Rectal smooth muscle tissue (tissue), 1 donor: Measurements from ENCODE around the gene OR2T10.

Experiments used
- H3K27ac ChIP-seq: one replicate; pipeline ENCODE4 v1.7.0; 2013; ENCODE audit warnings: low read depth, low read length, inconsistent platforms
- H3K27me3 ChIP-seq: one replicate; pipeline ENCODE4 v1.7.0; 2013; ENCODE audit warnings: low read length; ENCODE audit not compliant: control insufficient read depth, insufficient read depth
- H3K36me3 ChIP-seq: one replicate; pipeline ENCODE4 v1.7.0; 2013; ENCODE audit warnings: low read length; ENCODE audit not compliant: control insufficient read depth, insufficient read depth
- H3K4me1 ChIP-seq: one replicate; pipeline ENCODE4 v1.7.0; 2013; ENCODE audit warnings: low read length; ENCODE audit not compliant: control insufficient read depth, insufficient read depth
- H3K4me3 ChIP-seq: one replicate; pipeline ENCODE4 v1.7.0; 2013; ENCODE audit warnings: low read length
- H3K9ac ChIP-seq: one replicate; pipeline ENCODE4 v1.7.0; 2013; ENCODE audit warnings: low read length

The OR2T10 gene

GRCh38 chr1:248625166-248625565 lies 27.7 kb upstream of the OR2T10 start:
- Histone ChIP-seq H3K4me3 (no peak overlapping the region), H3K27ac (no peak overlapping the region), H3K4me1 (no peaks in the 10 kb centered on the region), H3K36me3 (no peaks in the 10 kb centered on the region), H3K9ac (no peak overlapping the region), H3K27me3 (no peaks in the 10 kb centered on the region)

- Histone ChIP-seq H3K4me3 (no peak overlapping the region), H3K27me3 (no peaks in the 10 kb centered on the region), H3K4me1 (no peaks in the 10 kb centered on the region), H3K36me3 (no peaks in the 10 kb centered on the region), H3K27ac (no peak overlapping the region), H3K9ac (no peak overlapping the region)
Measured at GRCh38 chr1:248622570-248623001, 25.1 kb upstream of the OR2T10 start.

GRCh38 chr1:248621770-248622169 lies 24.3 kb upstream of the OR2T10 start:
- no peak overlapping the region for H3K9ac ChIP-seq

GRCh38 chr1:248618878-248619277 lies 21.4 kb upstream of the OR2T10 start:
- no peak overlapping the region for H3K9ac ChIP-seq
- no peaks in the 10 kb centered on the region for H3K36me3 ChIP-seq
- H3K4me3 ChIP-seq, result no peak overlapping the region
- no peaks in the 10 kb centered on the region for H3K4me1 ChIP-seq
- no peak overlapping the region for H3K27ac ChIP-seq
- no peaks in the 10 kb centered on the region for H3K27me3 ChIP-seq

More at GRCh38 chr1:248621770-248622169, 24.3 kb upstream of the OR2T10 start:
- Histone ChIP-seq H3K4me3 (no peak overlapping the region), H3K36me3 (no peaks in the 10 kb centered on the region), H3K4me1 (no peaks in the 10 kb centered on the region), H3K27me3 (no peaks in the 10 kb centered on the region), H3K27ac (no peak overlapping the region)

- Histone ChIP-seq H3K4me3 (no peak overlapping the region), H3K4me1 (no peaks in the 10 kb centered on the region), H3K36me3 (no peaks in the 10 kb centered on the region), H3K27me3 (no peaks in the 10 kb centered on the region), H3K27ac (no peak overlapping the region), H3K9ac (no peak overlapping the region)
Measured at GRCh38 chr1:248618119-248618518, 20.6 kb upstream of the OR2T10 start.

GRCh38 chr1:248613742-248614141 lies 16.2 kb upstream of the OR2T10 start:
- Histone ChIP-seq H3K4me1 (no peaks in the 10 kb centered on the region), H3K9ac (no peak overlapping the region), H3K27ac (no peak overlapping the region), H3K27me3 (no peaks in the 10 kb centered on the region), H3K36me3 (no peaks in the 10 kb centered on the region), H3K4me3 (no peak overlapping the region)

- no peaks in the 10 kb centered on the region for H3K36me3 ChIP-seq
- H3K27me3 ChIP-seq, result no peaks in the 10 kb centered on the region
- H3K9ac ChIP-seq, result no peak overlapping the region
- H3K4me3 ChIP-seq, result no peak overlapping the region
- no peak overlapping the region for H3K27ac ChIP-seq
- no peaks in the 10 kb centered on the region for H3K4me1 ChIP-seq
Measured at GRCh38 chr1:248611883-248612414, 14.4 kb upstream of the OR2T10 start.

GRCh38 chr1:248610301-248610700 lies 12.8 kb upstream of the OR2T10 start:
- H3K36me3 ChIP-seq, result no peaks in the 10 kb centered on the region
- H3K27me3 ChIP-seq, result no peaks in the 10 kb centered on the region
- no peak overlapping the region for H3K27ac ChIP-seq
- H3K4me3 ChIP-seq, result no peak overlapping the region
- no peaks in the 10 kb centered on the region for H3K4me1 ChIP-seq
- H3K9ac ChIP-seq, result no peak overlapping the region

- Histone ChIP-seq H3K36me3 (no peaks in the 10 kb centered on the region), H3K27me3 (no peaks in the 10 kb centered on the region), H3K27ac (no peak overlapping the region), H3K4me1 (no peaks in the 10 kb centered on the region), H3K4me3 (no peak overlapping the region), H3K9ac (no peak overlapping the region)
Measured at GRCh38 chr1:248599396-248599795, 1.9 kb upstream of the OR2T10 start.

- Histone ChIP-seq H3K27me3 (no peaks in the 10 kb centered on the region), H3K4me3 (no peak overlapping the region), H3K27ac (no peak overlapping the region), H3K9ac (no peak overlapping the region), H3K36me3 (no peaks in the 10 kb centered on the region), H3K4me1 (no peaks in the 10 kb centered on the region)
Measured at GRCh38 chr1:248596615-248597014, 885 bp downstream of the OR2T10 start.

GRCh38 chr1:248593226-248593625 lies 4.3 kb downstream of the OR2T10 start:
- Histone ChIP-seq H3K4me3 (no peak overlapping the region), H3K27me3 (no peaks in the 10 kb centered on the region), H3K4me1 (no peaks in the 10 kb centered on the region)

GRCh38 chr1:248592655-248593054 lies 4.8 kb downstream of the OR2T10 start:
- H3K9ac ChIP-seq, result no peak overlapping the region
- H3K4me1 ChIP-seq, result no peaks in the 10 kb centered on the region
- no peaks in the 10 kb centered on the region for H3K27me3 ChIP-seq
- no peaks in the 10 kb centered on the region for H3K36me3 ChIP-seq
- no peak overlapping the region for H3K27ac ChIP-seq
- H3K4me3 ChIP-seq, result no peak overlapping the region

More at GRCh38 chr1:248593226-248593625, 4.3 kb downstream of the OR2T10 start:
- Histone ChIP-seq H3K36me3 (no peaks in the 10 kb centered on the region), H3K27ac (no peak overlapping the region), H3K9ac (no peak overlapping the region)

- Histone ChIP-seq H3K36me3 (no peaks in the 10 kb centered on the region), H3K27ac (no peak overlapping the region), H3K4me1 (no peaks in the 10 kb centered on the region), H3K9ac (no peak overlapping the region), H3K27me3 (no peaks in the 10 kb centered on the region), H3K4me3 (no peak overlapping the region)
Measured at GRCh38 chr1:248590055-248590454, 7.4 kb downstream of the OR2T10 start.
